NCI-H446 treated with DMSO at 0.1 percent for 48 hours (cell line): Measurements from ENCODE around the gene KCNK5.

Experiments
- DNase-seq: peaks from one replicate; lab custom pipeline; 2025; lab: John Stamatoyannopoulos, UW

The KCNK5 gene

GRCh38 chr6:39228992-39229767 is at the start of gene KCNK5:
KCNK5 (minus strand) TSS chr6:39229475; CDS start chr6:39229111, 364 bp downstream.
- peak; percentile 49 for DNase-seq

GRCh38 chr6:39276379-39276995 is 47.2 kb upstream of the KCNK5 start:
- DNase-seq: no peak

- no peak for DNase-seq
Measured at GRCh38 chr6:39274903-39275302, 45.6 kb upstream of the KCNK5 start.

GRCh38 chr6:39274471-39274870 is 45.2 kb upstream of the KCNK5 start:
- no peak for DNase-seq

- DNase-seq: no peak
Measured at GRCh38 chr6:39273406-39273821, 44.1 kb upstream of the KCNK5 start.

- no peak for DNase-seq
Measured at GRCh38 chr6:39269961-39270360, 40.7 kb upstream of the KCNK5 start.

- DNase-seq: no peak
Measured at GRCh38 chr6:39268721-39269120, 39.4 kb upstream of the KCNK5 start.

GRCh38 chr6:39268171-39268570 is 38.9 kb upstream of the KCNK5 start:
- no peak for DNase-seq

- no peak for DNase-seq
Measured at GRCh38 chr6:39266782-39267355, 37.6 kb upstream of the KCNK5 start.

- no peak for DNase-seq
Measured at GRCh38 chr6:39266375-39266774, 37.1 kb upstream of the KCNK5 start.

GRCh38 chr6:39263303-39264037 is 34.2 kb upstream of the KCNK5 start:
- no peak for DNase-seq

- DNase-seq: no peak
Measured at GRCh38 chr6:39261751-39262150, 32.5 kb upstream of the KCNK5 start.

- DNase-seq: no peak
Measured at GRCh38 chr6:39260953-39261352, 31.7 kb upstream of the KCNK5 start.

GRCh38 chr6:39260456-39260855 is 31.2 kb upstream of the KCNK5 start:
- DNase-seq: no peak

GRCh38 chr6:39256294-39256940 is 27.1 kb upstream of the KCNK5 start:
- DNase-seq: no peak

GRCh38 chr6:39254999-39255535 is 25.8 kb upstream of the KCNK5 start:
- no peak for DNase-seq

GRCh38 chr6:39251406-39251805 is 22.1 kb upstream of the KCNK5 start:
- DNase-seq: no peak

GRCh38 chr6:39250507-39250906 is 21.2 kb upstream of the KCNK5 start:
- DNase-seq: no peak

- DNase-seq: no peak
Measured at GRCh38 chr6:39249278-39249677, 20.0 kb upstream of the KCNK5 start.

- DNase-seq: no peak
Measured at GRCh38 chr6:39247667-39248194, 18.5 kb upstream of the KCNK5 start.

- DNase-seq: no peak
Measured at GRCh38 chr6:39243809-39244208, 14.5 kb upstream of the KCNK5 start.
